Neural cell (in vitro differentiated cells): ENCODE measurements around the gene ATF7. TPM values are rescaled to one million over a fixed set of nuclear protein-coding genes. Genes with fewer than 3 reads are reported as not detected.

Experiments
- H2AFZ ChIP-seq: fragments of 200-600, 300-800 bp; sonication (generic), shearing (Covaris generic); 2 replicates; pipeline ENCODE4 v1.6.0; 2014; ENCODE audit warnings: low read depth, mild to moderate bottlenecking, antibody characterized with exemption, low read length, moderate library complexity
- H3F3A ChIP-seq: fragments of 200-600 bp; shearing (Covaris generic); 2 replicates; pipeline ENCODE4 v1.6.1; 2016; ENCODE audit warnings: mild to moderate bottlenecking, moderate library complexity, mixed read lengths, antibody characterized with exemption, low read length; ENCODE audit not compliant: insufficient read depth, poor library complexity, severe bottlenecking
- H3K27ac ChIP-seq: fragments of 200-600, 300-800 bp; sonication (generic), shearing (Covaris generic); 2 replicates; pipeline ENCODE4 v1.5.1; 2014; ENCODE audit warnings: mild to moderate bottlenecking, low read length, moderate library complexity
- H3K27me3 ChIP-seq: fragments of 300-800, 200-600 bp; sonication (generic), shearing (Covaris generic); 2 replicates; pipeline ENCODE4 v1.6.0; 2014; ENCODE audit warnings: mild to moderate bottlenecking, low read depth, low read length, moderate library complexity; ENCODE audit not compliant: insufficient read depth
- H3K36me3 ChIP-seq: fragments of 300-800, 200-600 bp; sonication (generic), shearing (Covaris generic); 2 replicates; pipeline ENCODE4 v1.5.1; 2014; ENCODE audit warnings: mild to moderate bottlenecking, antibody characterized with exemption, low read length, moderate library complexity; ENCODE audit not compliant: insufficient read depth
- H3K4me2 ChIP-seq: fragments of 300-800, 200-600 bp; sonication (generic), shearing (Covaris generic); 2 replicates; pipeline ENCODE4 v1.6.0; 2014; ENCODE audit warnings: mild to moderate bottlenecking, low read length
- H3K4me3 ChIP-seq: fragments of 300-800, 200-600 bp; sonication (generic), shearing (Covaris generic); 2 replicates; pipeline ENCODE4 v1.5.1; 2014; ENCODE audit warnings: mild to moderate bottlenecking, low read length, moderate library complexity
- H3K79me2 ChIP-seq: fragments of 200-600 bp; shearing (Covaris generic); replicated peaks from 2 replicates; pipeline ENCODE4 v1.6.0; 2014; ENCODE audit warnings: mild to moderate bottlenecking, low read length, moderate library complexity; ENCODE audit not compliant: insufficient read depth
- H3K9ac ChIP-seq: fragments of 300-800, 200-600 bp; sonication (generic), shearing (Covaris generic); 2 replicates; pipeline ENCODE4 v1.6.1; 2016; ENCODE audit warnings: mild to moderate bottlenecking, low read length, mixed read lengths
- H3K9me2 ChIP-seq: fragments of 200-600 bp; shearing (Covaris generic); 2 replicates; pipeline ENCODE4 v1.6.1; 2016; ENCODE audit warnings: mild to moderate bottlenecking, low read length, mixed read lengths; ENCODE audit not compliant: insufficient read depth
- H3K9me3 ChIP-seq: fragments of 200-600, 300-800 bp; sonication (generic), shearing (Covaris generic); 2 replicates; pipeline ENCODE4 v1.6.1; 2016; ENCODE audit warnings: mild to moderate bottlenecking, mixed run types, low read length, moderate library complexity, mixed read lengths
- H4K20me1 ChIP-seq: fragments of 200-600 bp; shearing (Covaris generic); 2 replicates; pipeline ENCODE4 v1.6.1; 2016; ENCODE audit warnings: mild to moderate bottlenecking, mixed run types; ENCODE audit not compliant: insufficient read depth
- EP300 ChIP-seq: fragments of 450-650 bp; conservative IDR thresholded peaks from 2 replicates; pipeline ENCODE4 v1.6.1; 2014; ENCODE audit warnings: antibody characterized with exemption, mild to moderate bottlenecking, moderate library complexity; ENCODE audit not compliant: poor library complexity, severe bottlenecking
- EZH2 ChIP-seq: fragments of 200-600, 300-800 bp; shearing (Covaris generic), sonication (generic); IDR thresholded peaks from 2 replicates; pipeline ENCODE4 v1.6.1; 2014; ENCODE audit warnings: antibody characterized with exemption, low read length, borderline replicate concordance, mild to moderate bottlenecking; ENCODE audit not compliant: insufficient read depth, poor library complexity, severe bottlenecking
- MXI1 ChIP-seq: fragments of 450-650 bp; conservative IDR thresholded peaks from 2 replicates; pipeline ENCODE4 v1.6.1; 2014; ENCODE audit warnings: antibody characterized with exemption, mild to moderate bottlenecking; ENCODE audit not compliant: poor library complexity, severe bottlenecking
- POLR2AphosphoS5 ChIP-seq: IDR thresholded peaks from 2 replicates; pipeline ENCODE4 v1.6.1; 2012
- RAD21 ChIP-seq: fragments of 450-650 bp; conservative IDR thresholded peaks from 2 replicates; pipeline ENCODE4 v1.6.1; 2014; ENCODE audit warnings: antibody characterized with exemption, mild to moderate bottlenecking, moderate library complexity
- SMC3 ChIP-seq: fragments of 450-650 bp; conservative IDR thresholded peaks from 2 replicates; pipeline ENCODE4 v1.6.1; 2014; ENCODE audit warnings: antibody characterized with exemption, mild to moderate bottlenecking, moderate library complexity; ENCODE audit not compliant: poor library complexity
- TAF1 ChIP-seq: IDR thresholded peaks from 2 replicates; pipeline ENCODE4 v1.6.1; 2012; ENCODE audit warnings: low read depth
- polyA plus RNA-seq: library from polyadenylated mRNA; depleted of rRNA; stranded (reverse); fragments of >200 nt; gene quantifications from 2 replicates; pipeline ENCODE4 v1.2.3, GENCODE V29; 2014
- TF ChIP-seq, protein P1 (sequence below): fragments of 450-650 bp; IDR thresholded peaks from 2 replicates; pipeline ENCODE4 v1.5.1; 2014; ENCODE audit warnings: antibody characterized with exemption, mild to moderate bottlenecking, moderate library complexity; ENCODE audit not compliant: poor library complexity, severe bottlenecking
- TF ChIP-seq, protein P2 (sequence below): IDR thresholded peaks from 2 replicates; pipeline ENCODE4 v1.6.1; 2012; ENCODE audit warnings: borderline replicate concordance

Gene ATF7
- polyA plus RNA-seq, 1 donor from 2014 or later: 6.3 TPM

DNA sequence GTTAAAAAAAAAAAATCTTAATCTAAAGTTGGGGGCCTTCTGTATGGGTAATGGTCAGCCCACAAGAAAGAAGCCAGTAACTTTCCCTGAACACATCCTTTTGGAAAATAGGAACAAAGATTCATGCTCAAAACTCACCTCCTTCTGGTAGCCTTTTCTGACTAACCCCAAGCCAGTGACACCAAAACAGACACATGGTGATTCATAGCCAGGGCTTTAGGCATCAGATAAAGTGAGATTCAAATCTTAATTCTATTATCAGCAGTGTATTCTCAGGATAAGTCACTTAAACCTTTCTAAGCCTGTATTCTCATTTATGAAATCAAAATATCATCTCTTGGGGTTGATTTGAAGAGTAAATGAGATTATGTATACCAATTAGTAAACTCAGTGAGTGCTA is 44.8 kb upstream of the ATF7 start:
- Histone ChIP-seq H3K79me2 (peaks cover 30% of the 10 kb centered on the region), H2AFZ (no peak overlapping the region), H3K36me3 (no peaks in the 10 kb centered on the region), H3K9ac (no peak overlapping the region), H3K4me2 (no peak overlapping the region), H3K9me3 (no peaks in the 10 kb centered on the region), H3K27me3 (no peaks in the 10 kb centered on the region), H3F3A (no peaks in the 10 kb centered on the region), H3K9me2 (no peaks in the 10 kb centered on the region), H3K27ac (no peak overlapping the region), H4K20me1 (no peaks in the 10 kb centered on the region), H3K4me3 (no peak overlapping the region)
- TF ChIP-seq TAF1: no peak
- TF ChIP-seq EP300: no peak
- TF ChIP-seq MXI1: no peak
- TF ChIP-seq, protein P1, sequence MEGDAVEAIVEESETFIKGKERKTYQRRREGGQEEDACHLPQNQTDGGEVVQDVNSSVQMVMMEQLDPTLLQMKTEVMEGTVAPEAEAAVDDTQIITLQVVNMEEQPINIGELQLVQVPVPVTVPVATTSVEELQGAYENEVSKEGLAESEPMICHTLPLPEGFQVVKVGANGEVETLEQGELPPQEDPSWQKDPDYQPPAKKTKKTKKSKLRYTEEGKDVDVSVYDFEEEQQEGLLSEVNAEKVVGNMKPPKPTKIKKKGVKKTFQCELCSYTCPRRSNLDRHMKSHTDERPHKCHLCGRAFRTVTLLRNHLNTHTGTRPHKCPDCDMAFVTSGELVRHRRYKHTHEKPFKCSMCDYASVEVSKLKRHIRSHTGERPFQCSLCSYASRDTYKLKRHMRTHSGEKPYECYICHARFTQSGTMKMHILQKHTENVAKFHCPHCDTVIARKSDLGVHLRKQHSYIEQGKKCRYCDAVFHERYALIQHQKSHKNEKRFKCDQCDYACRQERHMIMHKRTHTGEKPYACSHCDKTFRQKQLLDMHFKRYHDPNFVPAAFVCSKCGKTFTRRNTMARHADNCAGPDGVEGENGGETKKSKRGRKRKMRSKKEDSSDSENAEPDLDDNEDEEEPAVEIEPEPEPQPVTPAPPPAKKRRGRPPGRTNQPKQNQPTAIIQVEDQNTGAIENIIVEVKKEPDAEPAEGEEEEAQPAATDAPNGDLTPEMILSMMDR: no peak
- TF ChIP-seq, protein P2, sequence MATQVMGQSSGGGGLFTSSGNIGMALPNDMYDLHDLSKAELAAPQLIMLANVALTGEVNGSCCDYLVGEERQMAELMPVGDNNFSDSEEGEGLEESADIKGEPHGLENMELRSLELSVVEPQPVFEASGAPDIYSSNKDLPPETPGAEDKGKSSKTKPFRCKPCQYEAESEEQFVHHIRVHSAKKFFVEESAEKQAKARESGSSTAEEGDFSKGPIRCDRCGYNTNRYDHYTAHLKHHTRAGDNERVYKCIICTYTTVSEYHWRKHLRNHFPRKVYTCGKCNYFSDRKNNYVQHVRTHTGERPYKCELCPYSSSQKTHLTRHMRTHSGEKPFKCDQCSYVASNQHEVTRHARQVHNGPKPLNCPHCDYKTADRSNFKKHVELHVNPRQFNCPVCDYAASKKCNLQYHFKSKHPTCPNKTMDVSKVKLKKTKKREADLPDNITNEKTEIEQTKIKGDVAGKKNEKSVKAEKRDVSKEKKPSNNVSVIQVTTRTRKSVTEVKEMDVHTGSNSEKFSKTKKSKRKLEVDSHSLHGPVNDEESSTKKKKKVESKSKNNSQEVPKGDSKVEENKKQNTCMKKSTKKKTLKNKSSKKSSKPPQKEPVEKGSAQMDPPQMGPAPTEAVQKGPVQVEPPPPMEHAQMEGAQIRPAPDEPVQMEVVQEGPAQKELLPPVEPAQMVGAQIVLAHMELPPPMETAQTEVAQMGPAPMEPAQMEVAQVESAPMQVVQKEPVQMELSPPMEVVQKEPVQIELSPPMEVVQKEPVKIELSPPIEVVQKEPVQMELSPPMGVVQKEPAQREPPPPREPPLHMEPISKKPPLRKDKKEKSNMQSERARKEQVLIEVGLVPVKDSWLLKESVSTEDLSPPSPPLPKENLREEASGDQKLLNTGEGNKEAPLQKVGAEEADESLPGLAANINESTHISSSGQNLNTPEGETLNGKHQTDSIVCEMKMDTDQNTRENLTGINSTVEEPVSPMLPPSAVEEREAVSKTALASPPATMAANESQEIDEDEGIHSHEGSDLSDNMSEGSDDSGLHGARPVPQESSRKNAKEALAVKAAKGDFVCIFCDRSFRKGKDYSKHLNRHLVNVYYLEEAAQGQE: no peak
- no peak for TF ChIP-seq RAD21
- TF ChIP-seq POLR2AphosphoS5: no peak
- TF ChIP-seq SMC3: no peak
- no peak for TF ChIP-seq EZH2

DNA sequence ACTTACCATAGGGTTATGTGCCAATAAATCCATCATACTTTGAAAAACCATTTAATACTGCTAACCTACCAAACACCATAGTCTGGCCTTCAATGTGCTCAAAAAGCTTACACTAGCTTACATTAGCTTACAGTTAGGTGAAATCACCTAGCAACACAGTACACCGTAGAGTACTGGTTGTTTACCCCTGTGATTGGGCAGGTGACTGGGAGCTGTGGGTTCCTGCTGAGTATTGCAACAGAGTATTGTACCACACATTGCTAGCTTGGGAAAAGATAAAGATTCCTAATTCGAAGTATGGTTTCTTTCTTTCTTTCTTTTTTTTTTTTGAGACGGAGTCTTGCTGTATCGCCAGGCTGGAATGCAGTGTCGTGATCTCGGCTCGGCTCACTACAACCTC is 44.1 kb upstream of the ATF7 start:
- Histone ChIP-seq H3K36me3 (no peaks in the 10 kb centered on the region), H3K79me2 (peaks cover 26% of the 10 kb centered on the region), H3K9ac (no peak overlapping the region), H3F3A (no peaks in the 10 kb centered on the region), H4K20me1 (no peaks in the 10 kb centered on the region), H3K9me2 (no peaks in the 10 kb centered on the region), H3K27ac (no peak overlapping the region), H3K4me3 (no peak overlapping the region), H2AFZ (no peak overlapping the region), H3K4me2 (no peak overlapping the region), H3K27me3 (no peaks in the 10 kb centered on the region), H3K9me3 (no peaks in the 10 kb centered on the region)
- TF ChIP-seq, protein P1: no peak
- no peak for TF ChIP-seq SMC3
- TF ChIP-seq, protein P2: no peak
- TF ChIP-seq MXI1: no peak
- TF ChIP-seq POLR2AphosphoS5: no peak
- TF ChIP-seq RAD21: no peak
- TF ChIP-seq EP300: no peak
- TF ChIP-seq TAF1: no peak
- TF ChIP-seq EZH2: no peak
